Measurements from ENCODE around the gene PDLIM1.

- TF ChIP-seq CTCF (conservative IDR thresholded peaks at IDR 0.05; ENCODE audit: low read depth in 2 of 2) (no peak), POLR2AphosphoS5 (IDR thresholded peaks at IDR 0.05; ENCODE audit: low read depth) (no peak), EZH2 (IDR thresholded peaks at IDR 0.05; ENCODE audit: low read depth, unreplicated experiment) (no peak), REST (IDR thresholded peaks at IDR 0.05; ENCODE audit: unreplicated experiment) (no peak), ETS1 (IDR thresholded peaks at IDR 0.05) (no peak), ZNF331 (CRISPR knock-in tag; IDR thresholded peaks at IDR 0.05; ENCODE audit: low read depth) (no peak), EZH2phosphoT487 (IDR thresholded peaks at IDR 0.05; ENCODE audit: unreplicated experiment) (no peak), ZNF462 (CRISPR knock-in tag; IDR thresholded peaks at IDR 0.05) (no peak), NANOG (IDR thresholded peaks at IDR 0.05; ENCODE audit: borderline replicate concordance) (no peak)
Observed at GRCh38 chr10:95249467-95249866, 41.3 kb downstream of the PDLIM1 start.
